ENCODE measurements around the gene CFAP43. TPM values are rescaled to one million over a fixed set of nuclear protein-coding genes. Genes with fewer than 3 reads are reported as not detected.
A peak's percentile ranks its signal among the peaks of the same experiment; 100 is the strongest.

The CFAP43 gene
- total and polyA plus RNA-seq, 4 donors: 0.10 to 0.33 (median 0.15) TPM

GRCh38 chr10:104258209-104258608, 26.0 kb upstream of the CFAP43 start:
- peak overlapping the region in 1 of 3 donors; percentile 8 for H3K4me3 ChIP-seq (ENCODE audit: low read depth in 1 of 3, low read length in 3 of 3)
- peak overlapping the region; percentile 99 to 100 for H3K27ac ChIP-seq (ENCODE audit: low read depth in 1 of 2, low read length in 2 of 2)
- peaks cover 7 to 83% (median 66%) of the 10 kb centered on the region in 4 donors for H3K4me1 ChIP-seq (ENCODE audit: control insufficient read depth in 4 of 4, insufficient read depth in 4 of 4, low read length in 3 of 4)
- DNase-seq (ENCODE audit: low spot score): no peak
- peaks cover 2 to 36% (median 29%) of the 10 kb centered on the region in 4 donors for H3K36me3 ChIP-seq (ENCODE audit: control insufficient read depth in 4 of 4, insufficient read depth in 3 of 4, low read depth in 1 of 4, low read length in 3 of 4)
- peak overlapping the region; percentile 1 to 60 for H3K9ac ChIP-seq (ENCODE audit: low read depth in 1 of 2, low read length in 2 of 2)
- TF ChIP-seq RAD21 (IDR thresholded peaks at IDR 0.05) (no peak), RXRA (IDR thresholded peaks at IDR 0.05) (peak in 1 of 2 donors; percentile 48), JUND (IDR thresholded peaks at IDR 0.05) (peak in 1 of 2 donors; percentile 25), FOXA2 (IDR thresholded peaks at IDR 0.05) (peak; percentile 34), HNF4G (IDR thresholded peaks at IDR 0.05) (no peak), YY1 (IDR thresholded peaks at IDR 0.05) (peak; percentile 20), CTCF (IDR thresholded peaks at IDR 0.05; ENCODE audit: low read depth, low read length, missing input control) (no peak), TAF1 (conservative IDR thresholded peaks at IDR 0.05) (no peak), FOXA1 (IDR thresholded peaks at IDR 0.05) (no peak), HNF4A (conservative IDR thresholded peaks at IDR 0.05) (peak; percentile 30 to 60), ATF3 (IDR thresholded peaks at IDR 0.05) (no peak), NR2F2 (IDR thresholded peaks at IDR 0.05) (no peak), EGR1 (IDR thresholded peaks at IDR 0.05; ENCODE audit: low read depth in 2 of 2) (peak in 1 of 2 donors; percentile 36), SP1 (IDR thresholded peaks at IDR 0.05) (peak; percentile 27), GABPA (IDR thresholded peaks at IDR 0.05 in 1 of 2, conservative IDR thresholded peaks at IDR 0.05 in 1 of 2) (no peak), ZBTB33 (IDR thresholded peaks at IDR 0.05) (no peak)
- TF ChIP-seq, protein P1, sequence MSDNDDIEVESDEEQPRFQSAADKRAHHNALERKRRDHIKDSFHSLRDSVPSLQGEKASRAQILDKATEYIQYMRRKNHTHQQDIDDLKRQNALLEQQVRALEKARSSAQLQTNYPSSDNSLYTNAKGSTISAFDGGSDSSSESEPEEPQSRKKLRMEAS (IDR thresholded peaks at IDR 0.05): peak; percentile 65
- TF ChIP-seq, protein P2, sequence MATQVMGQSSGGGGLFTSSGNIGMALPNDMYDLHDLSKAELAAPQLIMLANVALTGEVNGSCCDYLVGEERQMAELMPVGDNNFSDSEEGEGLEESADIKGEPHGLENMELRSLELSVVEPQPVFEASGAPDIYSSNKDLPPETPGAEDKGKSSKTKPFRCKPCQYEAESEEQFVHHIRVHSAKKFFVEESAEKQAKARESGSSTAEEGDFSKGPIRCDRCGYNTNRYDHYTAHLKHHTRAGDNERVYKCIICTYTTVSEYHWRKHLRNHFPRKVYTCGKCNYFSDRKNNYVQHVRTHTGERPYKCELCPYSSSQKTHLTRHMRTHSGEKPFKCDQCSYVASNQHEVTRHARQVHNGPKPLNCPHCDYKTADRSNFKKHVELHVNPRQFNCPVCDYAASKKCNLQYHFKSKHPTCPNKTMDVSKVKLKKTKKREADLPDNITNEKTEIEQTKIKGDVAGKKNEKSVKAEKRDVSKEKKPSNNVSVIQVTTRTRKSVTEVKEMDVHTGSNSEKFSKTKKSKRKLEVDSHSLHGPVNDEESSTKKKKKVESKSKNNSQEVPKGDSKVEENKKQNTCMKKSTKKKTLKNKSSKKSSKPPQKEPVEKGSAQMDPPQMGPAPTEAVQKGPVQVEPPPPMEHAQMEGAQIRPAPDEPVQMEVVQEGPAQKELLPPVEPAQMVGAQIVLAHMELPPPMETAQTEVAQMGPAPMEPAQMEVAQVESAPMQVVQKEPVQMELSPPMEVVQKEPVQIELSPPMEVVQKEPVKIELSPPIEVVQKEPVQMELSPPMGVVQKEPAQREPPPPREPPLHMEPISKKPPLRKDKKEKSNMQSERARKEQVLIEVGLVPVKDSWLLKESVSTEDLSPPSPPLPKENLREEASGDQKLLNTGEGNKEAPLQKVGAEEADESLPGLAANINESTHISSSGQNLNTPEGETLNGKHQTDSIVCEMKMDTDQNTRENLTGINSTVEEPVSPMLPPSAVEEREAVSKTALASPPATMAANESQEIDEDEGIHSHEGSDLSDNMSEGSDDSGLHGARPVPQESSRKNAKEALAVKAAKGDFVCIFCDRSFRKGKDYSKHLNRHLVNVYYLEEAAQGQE (IDR thresholded peaks at IDR 0.05): no peak
- WGBS: 23% methylated on average over 3 of the region's 3 CpGs
- no peaks in the 10 kb centered on the region for H3K9me3 ChIP-seq (ENCODE audit: control insufficient read depth in 4 of 4, low read length in 3 of 4)
- no peaks in the 10 kb centered on the region for H3K27me3 ChIP-seq (ENCODE audit: control insufficient read depth in 4 of 4, insufficient read depth in 4 of 4, low read length in 3 of 4)

All from liver (tissue), 9 donors.